IPS DF 19.7 (cell line): ENCODE results near the gene PTMS.

Experiments
- DNase-seq: peaks from one replicate; pipeline ENCODE4 v3.0.0-alpha.2; 2013; ENCODE audit warnings: low read depth, low spot score

PTMS gene

GRCh38 chr12:6771509-6772330 is 5.6 kb downstream of the PTMS start:
- no peak for DNase-seq

- DNase-seq = no peak
Observed at GRCh38 chr12:6772331-6772695, 6.2 kb downstream of the PTMS start, which contains the start of gene LAG3. TSS of gene LAG3 (plus strand) at chr12:6772520. CDS start at chr12:6772853, 333 bp downstream.

GRCh38 chr12:6772726-6773589 is 6.8 kb downstream of the PTMS start:
- DNase-seq = no peak

GRCh38 chr12:6773590-6774351 is 7.6 kb downstream of the PTMS start:
- no peak for DNase-seq

GRCh38 chr12:6774499-6775062 is 8.4 kb downstream of the PTMS start:
- no peak for DNase-seq

- DNase-seq = no peak
Observed at GRCh38 chr12:6775185-6776174, 9.3 kb downstream of the PTMS start.

DNA sequence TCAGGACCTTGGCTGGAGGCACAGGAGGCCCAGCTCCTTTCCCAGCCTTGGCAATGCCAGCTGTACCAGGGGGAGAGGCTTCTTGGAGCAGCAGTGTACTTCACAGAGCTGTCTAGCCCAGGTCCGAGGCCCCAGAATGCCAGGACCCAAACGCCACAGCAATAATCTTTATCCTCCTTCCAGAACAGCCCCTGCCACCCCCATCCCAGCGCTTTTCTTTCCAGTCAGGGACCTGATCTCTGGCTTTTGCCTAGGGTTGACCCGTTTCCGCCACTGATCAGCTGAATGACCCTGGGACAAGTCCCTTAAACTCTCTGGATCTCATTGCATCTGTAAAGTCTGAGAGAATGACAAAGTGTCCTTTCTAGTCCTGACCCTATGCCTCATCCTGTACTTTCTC is 11.2 kb downstream of the PTMS start:
- DNase-seq = no peak

DNA sequence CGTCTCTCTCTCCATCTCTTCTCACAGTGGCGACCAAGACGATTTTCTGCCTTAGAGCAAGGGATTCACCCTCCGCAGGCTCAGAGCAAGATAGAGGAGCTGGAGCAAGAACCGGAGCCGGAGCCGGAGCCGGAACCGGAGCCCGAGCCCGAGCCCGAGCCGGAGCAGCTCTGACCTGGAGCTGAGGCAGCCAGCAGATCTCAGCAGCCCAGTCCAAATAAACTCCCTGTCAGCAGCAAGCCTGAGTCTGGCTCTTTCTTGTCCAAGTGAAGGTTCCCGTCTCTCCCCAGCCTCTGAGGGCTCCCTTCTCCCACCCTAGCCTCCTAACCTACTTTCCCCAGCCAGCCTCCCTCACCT is 12.0 kb downstream of the PTMS start:
- no peak for DNase-seq

DNA sequence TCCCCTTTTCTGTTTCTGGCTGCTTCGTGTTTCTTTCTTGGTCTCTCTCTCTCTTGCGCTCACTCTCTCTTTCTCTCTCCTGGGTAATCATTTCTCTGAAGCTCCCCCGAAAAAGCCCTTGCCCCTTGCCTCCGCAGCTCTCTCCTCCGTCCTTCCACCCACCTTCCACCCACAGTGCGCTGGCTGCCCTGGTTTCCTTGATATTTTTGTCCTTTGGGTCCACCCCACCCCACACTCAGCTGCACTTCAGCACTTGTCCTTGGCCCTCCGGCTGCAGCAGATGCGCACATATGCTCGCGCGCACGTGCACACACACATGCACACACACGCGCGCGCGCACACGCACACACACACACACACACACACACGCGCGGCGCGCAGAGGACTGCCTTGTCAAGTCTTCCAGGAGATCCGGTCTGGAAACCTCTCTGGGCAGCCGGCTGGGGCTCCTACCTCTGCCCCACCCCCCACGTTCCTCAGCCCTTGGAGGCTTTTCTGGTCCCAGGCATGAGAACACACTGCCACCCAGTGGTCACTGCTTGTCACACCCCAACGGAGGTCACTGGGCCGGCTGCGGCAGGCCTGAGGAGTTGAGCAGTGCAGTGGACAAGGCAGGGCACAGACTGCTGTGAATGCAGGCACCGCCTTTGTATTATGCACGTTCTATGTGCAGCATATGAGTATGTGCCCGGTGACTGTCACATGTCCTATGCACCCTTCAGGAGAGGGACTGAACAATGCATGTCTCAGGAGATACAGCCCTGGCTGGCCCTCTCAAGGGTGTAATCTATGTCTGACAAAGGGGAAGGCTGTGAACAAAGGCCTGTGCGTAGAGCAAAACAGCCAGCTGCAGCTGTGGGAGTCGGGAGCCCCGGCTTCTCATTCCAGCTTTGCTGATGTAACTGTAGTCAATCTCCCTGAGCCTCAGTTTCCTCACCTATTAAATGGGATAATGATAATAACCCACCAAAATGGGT is 12.7 kb downstream of the PTMS start:
- DNase-seq = peak; percentile 86

DNA sequence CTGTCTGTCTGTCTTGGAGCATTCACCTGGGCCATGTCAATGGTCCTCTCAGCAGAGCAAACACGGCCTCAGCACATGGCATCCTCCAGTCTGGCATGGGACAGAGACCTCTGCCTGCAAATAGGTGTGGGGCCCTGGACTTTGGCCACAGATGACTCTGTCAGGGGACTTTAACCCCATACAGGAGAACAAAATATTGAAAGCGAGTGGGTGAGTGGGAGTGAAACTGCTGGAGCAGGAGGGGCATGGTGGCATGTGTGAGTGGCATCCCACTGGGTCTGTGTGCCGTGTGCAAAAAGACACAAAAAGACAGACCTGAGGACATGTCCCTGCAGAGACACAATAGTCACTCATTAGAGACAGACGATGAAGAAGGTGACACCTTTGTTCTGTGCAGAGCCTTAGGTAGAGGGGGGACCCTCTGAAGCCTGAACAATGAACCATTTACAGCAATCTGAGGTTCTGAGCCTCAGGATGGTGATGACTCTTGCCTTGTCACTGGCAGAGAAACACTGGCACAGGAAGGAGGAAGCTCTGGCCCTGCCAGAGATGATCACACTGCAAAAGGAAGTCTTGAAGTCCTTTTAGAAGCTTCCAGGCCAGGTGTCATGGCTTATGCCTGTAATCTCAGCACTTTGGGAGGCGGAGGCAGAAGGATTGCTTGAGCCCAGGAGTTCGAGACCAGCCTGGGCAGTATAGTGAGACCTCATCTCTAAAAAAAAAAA is 13.7 kb downstream of the PTMS start:
- no peak for DNase-seq

DNA sequence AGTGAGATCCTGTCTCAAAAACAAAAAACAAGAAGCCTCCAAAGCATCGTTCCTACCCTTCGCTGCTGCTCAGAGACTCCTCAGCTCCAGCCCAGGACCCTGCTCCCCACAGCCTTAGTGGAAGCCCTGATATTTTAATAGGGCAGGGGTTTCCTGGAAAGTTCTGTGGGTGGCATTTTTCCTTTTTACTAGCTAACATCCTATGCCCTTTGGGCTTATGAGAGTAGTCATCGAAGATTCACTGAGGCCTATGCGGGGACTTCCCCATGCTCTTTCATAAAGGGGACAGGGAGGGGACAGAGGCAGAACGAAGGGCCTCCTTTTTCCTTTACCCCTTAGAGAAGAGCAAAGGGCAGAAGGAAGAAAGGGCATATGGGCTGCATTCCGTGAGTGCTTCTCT is 14.4 kb downstream of the PTMS start:
- no peak for DNase-seq

DNA sequence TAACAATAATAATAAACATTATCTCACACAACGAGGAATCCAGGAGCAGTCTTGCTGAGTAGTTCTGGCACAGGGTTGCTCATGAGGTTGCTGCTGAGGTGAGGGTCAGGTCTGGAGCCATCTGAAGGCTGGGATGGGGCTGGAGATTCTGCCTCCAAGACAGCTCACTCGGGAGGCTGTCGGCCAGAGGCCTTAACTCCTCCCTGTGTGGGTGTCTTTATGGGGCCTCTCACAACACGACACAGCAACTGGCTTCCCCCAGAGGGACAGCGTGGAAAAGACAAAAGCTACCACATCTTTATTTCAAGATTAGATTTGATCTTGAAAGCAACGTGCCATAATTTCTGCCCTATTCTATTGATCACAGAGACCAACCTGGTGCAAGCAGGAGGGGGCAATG is 16.0 kb downstream of the PTMS start:
- no peak for DNase-seq

DNA sequence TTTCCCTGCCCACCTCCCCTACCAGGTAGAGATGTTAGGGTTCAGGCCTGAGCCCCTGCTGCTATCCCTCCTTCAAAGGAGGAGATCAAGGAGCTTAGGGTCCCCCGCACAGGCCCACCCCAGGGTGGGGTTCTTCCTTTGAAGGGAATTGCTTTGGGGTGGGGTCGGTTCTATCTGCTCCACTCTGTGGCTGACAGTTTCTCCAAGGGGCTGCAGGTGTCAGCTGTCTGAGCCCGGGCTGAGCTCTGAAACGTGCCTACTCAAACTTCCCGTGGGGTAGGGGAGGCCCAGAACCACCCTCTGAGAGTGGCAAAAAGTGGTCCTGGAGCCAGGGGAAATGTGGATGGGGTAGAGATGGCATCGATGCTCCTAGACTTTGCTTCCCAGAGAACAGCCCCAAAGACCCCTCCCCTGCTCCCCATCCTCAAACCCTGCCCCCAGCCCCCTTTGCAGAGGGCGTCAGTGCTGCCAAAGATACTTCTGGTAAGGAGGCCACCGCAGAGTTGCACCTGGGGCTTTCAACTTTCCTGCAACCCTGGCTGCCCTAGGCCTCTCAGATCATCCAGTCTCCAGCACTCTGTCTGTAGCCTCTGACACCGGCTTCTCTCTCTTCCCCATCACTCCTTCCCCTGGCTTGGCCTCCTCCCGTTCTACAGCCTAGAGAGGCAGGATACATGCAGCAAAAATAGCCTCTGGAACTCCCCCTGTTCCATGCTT is 16.8 kb downstream of the PTMS start:
- DNase-seq = no peak

DNA sequence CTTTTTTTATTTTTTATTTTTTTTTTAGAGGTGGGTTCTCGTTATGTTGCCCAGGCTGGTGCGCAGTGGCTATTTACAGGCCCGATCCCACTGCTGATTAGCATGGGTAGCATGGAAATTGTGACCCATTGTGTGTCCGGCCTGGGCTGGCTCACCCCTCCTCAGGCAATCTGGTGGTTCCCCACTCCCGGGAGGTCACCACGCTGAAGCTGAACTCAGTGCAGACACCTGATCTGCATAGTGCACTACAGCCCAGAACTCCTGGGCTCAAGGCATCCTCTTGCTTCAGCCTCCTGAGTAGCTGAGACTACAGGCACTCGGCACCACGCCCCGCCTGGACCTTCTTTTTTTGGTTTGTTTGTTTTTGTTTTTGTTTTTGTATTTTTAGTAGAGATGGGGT is 17.7 kb downstream of the PTMS start:
- no peak for DNase-seq

- DNase-seq = no peak
Observed at GRCh38 chr12:6784296-6784695, 18.1 kb downstream of the PTMS start.

- DNase-seq = no peak
Observed at GRCh38 chr12:6784761-6785160, 18.6 kb downstream of the PTMS start.

GRCh38 chr12:6786416-6787094 is 20.4 kb downstream of the PTMS start:
- DNase-seq = no peak
